ENCODE data around the gene NLGN1. TPM values are rescaled to one million over a fixed set of nuclear protein-coding genes. Genes with fewer than 3 reads are reported as not detected.

NLGN1 gene
- total and polyA plus RNA-seq, 2 of the 8 experiments (the other 6 are each of a cell fraction or from before 2014, with no cell fraction given), result 7.8 to 14.8 TPM

DNA sequence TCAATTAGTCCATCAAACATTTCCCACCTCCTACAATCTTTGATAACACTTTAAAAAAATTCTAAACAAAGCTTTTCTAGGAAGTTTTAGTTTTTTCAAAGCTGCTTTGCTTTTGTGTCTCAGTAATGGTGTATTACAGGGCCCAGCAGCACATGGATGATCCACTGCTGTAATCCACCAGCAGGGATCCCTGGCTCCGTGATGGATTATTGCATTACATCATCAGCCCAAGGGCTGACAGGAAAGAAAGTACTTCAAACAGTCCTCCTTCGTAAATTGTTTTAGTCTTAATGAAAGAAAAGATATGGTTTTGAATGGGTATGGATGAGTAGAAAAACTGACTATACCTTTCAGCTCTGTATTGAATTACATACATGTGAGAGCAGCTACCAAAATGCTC, 772.7 kb downstream of the NLGN1 start:
- WGBS, 2 experiments (ENCODE audit: extremely low coverage in 1 of 2, insufficient coverage in 1 of 2, insufficient read length in 1 of 2, insufficient replicate concordance in 2 of 2, low coverage in 1 of 2, low lambda C conversion rate in 2 of 2, missing lambda C conversion rate in 1 of 2), result 94% methylated on average over 2 of the region's 2 CpGs; no CpG with 5 or more reads in 1 of the 2 experiments
- Histone ChIP-seq H2BK20ac (ENCODE audit: low read length) (no peak overlapping the region), H2BK15ac (ENCODE audit: low read length) (no peak overlapping the region), H3K9me3 (ENCODE audit: insufficient read depth in 2 of 2, low read depth in 1 of 2, low read length in 1 of 2) (no peaks in the 10 kb centered on the region), H4K8ac (ENCODE audit: extremely low read depth, insufficient read depth, low read length) (no peak overlapping the region), H2AFZ (ENCODE audit: low read length) (no peak overlapping the region), H3K23me2 (ENCODE audit: low read depth, low read length) (peaks cover 2% of the 10 kb centered on the region; the same call in 1 of the 2 replicates), H3K27me3 (replicated peaks in 1 of 4; ENCODE audit: control insufficient read depth in 3 of 4, extremely low read depth in 1 of 4, insufficient read depth in 3 of 4, low read length in 3 of 4) (no peaks in the 10 kb centered on the region), H3K36me3 (ENCODE audit: control insufficient read depth in 2 of 4, insufficient read depth in 4 of 4, low read length in 3 of 4) (no peaks in the 10 kb centered on the region; a peak in 1 of 8 replicates), H3K27ac (ENCODE audit: low read depth, low read length) (no peak overlapping the region), H2BK5ac (ENCODE audit: low read depth, low read length) (no peak overlapping the region), H3K4ac (replicated peaks; ENCODE audit: insufficient read length, low read depth, low read length) (no peak overlapping the region), H3K14ac (ENCODE audit: insufficient read length) (no peak overlapping the region), H3K9ac (replicated peaks in 1 of 4; ENCODE audit: extremely low read depth in 1 of 4, low read depth in 3 of 4, low read length in 3 of 4) (no peak overlapping the region), H4K91ac (replicated peaks; ENCODE audit: insufficient read length, low read length) (no peak overlapping the region), H4K20me1 (replicated peaks in 1 of 2; ENCODE audit: control insufficient read depth in 1 of 2, insufficient read depth in 2 of 2, low read length in 2 of 2) (no peaks in the 10 kb centered on the region), H3K18ac (ENCODE audit: extremely low read depth, low read length) (no peak overlapping the region), H2BK12ac (ENCODE audit: low read depth, low read length) (no peak overlapping the region), H3K4me1 (replicated peaks in 1 of 4; ENCODE audit: control insufficient read depth in 3 of 4, insufficient read depth in 4 of 4, low read length in 3 of 4) (no peaks in the 10 kb centered on the region), H3K4me2 (ENCODE audit: insufficient read depth in 1 of 2, low read depth in 2 of 2, low read length in 2 of 2) (no peak overlapping the region), H3K4me3 (ENCODE audit: extremely low read depth in 1 of 4, insufficient read depth in 2 of 4, low read depth in 3 of 4, low read length in 4 of 4) (no peak overlapping the region), H4K5ac (ENCODE audit: insufficient read length, low read depth, low read length) (no peak overlapping the region), H3K79me1 (ENCODE audit: low read depth, low read length) (no peaks in the 10 kb centered on the region), H3K79me2 (ENCODE audit: control insufficient read depth in 1 of 2, insufficient read depth in 2 of 2, low read length in 2 of 2) (no peaks in the 10 kb centered on the region), H2AK5ac (ENCODE audit: low read depth, low read length) (no peak overlapping the region), H3K56ac (replicated peaks; ENCODE audit: insufficient read length, low read depth, low read length) (no peak overlapping the region), H2BK120ac (replicated peaks; ENCODE audit: low read depth, low read length) (no peak overlapping the region), H3K23ac (ENCODE audit: insufficient read length) (no peak overlapping the region)
- CTCF ChIA-PET (ENCODE audit: partially characterized antibody), result interaction anchor here (0.6 to 1.2 kb wide), 3 partner anchors 10 to 620 kb away, joined by 3 read pairs; no protein-coding TSS in a partner anchor
- no peak for TF ChIP-seq SIX5 (IDR thresholded peaks at IDR 0.05; ENCODE audit: low read depth, low read length)
- FAIRE-seq, result no peak
- POLR2A ChIA-PET (ENCODE audit: partially characterized antibody), result interaction anchor here (0.6 kb wide), 1 partner anchor 20 kb away, joined by 5 read pairs; no protein-coding TSS in a partner anchor
- no peak for DNase-seq (ENCODE audit: low read depth in 1 of 2, low spot score in 2 of 2)
